ENCODE results near the gene OR4Q2. TPM values are rescaled to one million over a fixed set of nuclear protein-coding genes. Genes with fewer than 3 reads are reported as not detected.

Gene OR4Q2
- not detected in 5 replicates for total RNA-seq (2022; extraction: Qiagen RNA extraction)

DNA sequence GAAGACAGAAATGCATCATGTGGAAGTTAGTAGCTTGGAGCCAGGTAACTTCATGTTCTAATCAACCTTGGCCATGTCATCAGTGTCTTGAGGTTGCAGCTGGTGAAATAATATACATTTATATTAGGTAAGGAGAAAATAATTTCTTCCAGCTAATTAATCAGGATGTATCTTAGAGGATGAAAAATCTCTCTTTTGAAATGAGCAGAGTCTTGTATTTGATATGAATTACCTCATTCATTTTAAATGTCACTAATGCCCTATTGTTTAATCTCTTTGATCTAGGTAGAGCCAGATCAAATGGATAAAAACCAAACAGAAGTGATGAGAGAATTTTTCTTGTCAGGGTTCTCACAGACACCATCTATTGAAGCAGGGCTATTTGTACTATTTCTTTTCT lies at the start of gene OR4Q2:
TSS of gene OR4Q2 (plus strand) at position 301 of the 400 bp plus-strand sequence.

DNA sequence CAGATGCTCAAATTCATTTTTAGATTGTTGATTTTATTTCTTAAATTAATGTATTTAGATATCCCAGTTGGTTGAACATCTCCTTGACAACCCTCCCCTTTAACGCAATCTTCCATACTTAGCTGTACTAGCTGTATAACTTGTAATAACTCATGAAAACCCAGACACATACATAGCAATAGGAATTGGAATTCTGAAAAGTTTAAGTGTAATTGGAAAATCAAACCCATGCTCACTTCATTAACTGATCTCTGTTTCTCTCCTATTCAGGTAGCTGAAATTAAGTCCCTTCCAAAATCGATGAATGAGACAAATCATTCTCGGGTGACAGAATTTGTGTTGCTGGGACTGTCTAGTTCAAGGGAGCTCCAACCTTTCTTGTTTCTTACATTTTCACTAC lies 26.7 kb upstream of the OR4Q2 start, which contains the start of gene OR4K15:
TSS of gene OR4K15 (plus strand) at position 301 of the 400 bp plus-strand sequence. CDS start at position 301, 0 bp downstream.

DNA sequence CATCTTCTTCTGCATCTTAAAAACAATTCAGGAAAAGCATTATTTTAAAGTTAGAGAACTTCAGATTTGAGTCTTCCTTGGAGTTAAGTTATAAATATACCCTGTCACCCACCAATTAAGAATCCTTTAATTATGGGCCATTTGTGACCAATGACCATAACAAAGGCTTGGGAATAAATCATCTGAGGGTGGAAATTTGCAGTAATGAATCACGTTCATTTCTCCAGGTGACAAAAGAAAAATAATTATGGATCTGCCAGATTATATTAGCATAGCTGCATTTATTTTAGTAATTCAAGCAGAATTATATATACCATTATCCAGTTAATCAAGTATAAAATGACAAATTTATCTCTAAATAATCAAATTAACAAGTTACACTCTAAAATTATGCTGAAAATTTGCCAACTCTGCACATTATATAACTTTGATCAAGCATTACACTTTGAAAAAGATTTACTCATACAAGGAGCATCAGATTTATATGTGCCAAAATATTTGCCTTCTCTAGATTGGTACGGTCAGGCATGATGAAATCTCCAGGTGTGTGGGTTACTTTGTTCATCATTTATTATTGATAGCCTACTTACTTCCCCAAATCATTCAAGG lies 17.4 kb downstream of the OR4Q2 start, which contains the start of gene OR4K14:
TSS of gene OR4K14 (minus strand) at position 51 of the 609 bp plus-strand sequence. CDS start 4,114 bp downstream, outside the sequence.

DNA sequence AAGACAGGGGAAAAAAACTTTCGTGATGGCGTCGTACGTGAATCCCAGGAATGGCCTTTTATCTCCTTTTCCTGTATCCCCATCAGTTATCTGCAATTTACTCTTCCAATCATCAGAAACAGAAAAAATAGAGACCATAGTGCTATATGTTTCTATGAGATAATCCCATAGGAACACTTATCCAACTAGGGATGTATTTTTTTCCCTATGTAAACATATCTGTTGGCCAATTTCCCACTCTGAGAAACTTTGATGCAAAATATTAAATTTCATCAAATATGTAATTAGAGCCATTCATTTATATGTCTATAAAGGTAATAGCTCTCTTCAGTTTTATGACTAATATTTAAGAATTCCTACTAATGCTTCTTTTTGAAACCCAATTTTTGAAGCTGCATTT lies 34.0 kb downstream of the OR4Q2 start, which contains the start of gene OR4K13:
TSS of gene OR4K13 (minus strand) at position 101 of the 400 bp plus-strand sequence. CDS start 1,280 bp downstream, outside the sequence.

Other genes starting within 250 kb of the OR4Q2 start
- not detected in 5 replicates for gene OR4M1, start 228.7 kb upstream of the OR4Q2 start, total RNA-seq (2022; extraction: Qiagen RNA extraction)
- gene OR4N2, start 198.4 kb upstream of the OR4Q2 start, total RNA-seq (2022; extraction: Qiagen RNA extraction): not detected in 5 replicates
- gene OR4K2, start 127.0 kb upstream of the OR4Q2 start, total RNA-seq (2022; extraction: Qiagen RNA extraction): not detected in 5 replicates
- not detected in 5 replicates for gene OR4K5, start 81.6 kb upstream of the OR4Q2 start, total RNA-seq (2022; extraction: Qiagen RNA extraction)
- not detected in 5 replicates for gene OR4K1, start 71.2 kb upstream of the OR4Q2 start, total RNA-seq (2022; extraction: Qiagen RNA extraction)
- not detected in 5 replicates for gene OR4K15, start 26.6 kb upstream of the OR4Q2 start, total RNA-seq (2022; extraction: Qiagen RNA extraction)
- not detected in 5 replicates for gene OR4K14, start 17.1 kb downstream of the OR4Q2 start, total RNA-seq (2022; extraction: Qiagen RNA extraction)
- not detected in 5 replicates for gene OR4K13, start 33.9 kb downstream of the OR4Q2 start, total RNA-seq (2022; extraction: Qiagen RNA extraction)
- not detected in 5 replicates for gene OR4L1, start 57.9 kb downstream of the OR4Q2 start, total RNA-seq (2022; extraction: Qiagen RNA extraction)
- gene OR4K17, start 108.6 kb downstream of the OR4Q2 start, total RNA-seq (2022; extraction: Qiagen RNA extraction): not detected in 5 replicates
- gene OR4N5, start 136.7 kb downstream of the OR4Q2 start, total RNA-seq (2022; extraction: Qiagen RNA extraction): not detected in 5 replicates
- gene OR11G2, start 188.7 kb downstream of the OR4Q2 start, total RNA-seq (2022; extraction: Qiagen RNA extraction): not detected in 5 replicates
- gene OR11H6, start 221.5 kb downstream of the OR4Q2 start, total RNA-seq (2022; extraction: Qiagen RNA extraction): not detected in 5 replicates
- not detected in 5 replicates for gene OR11H7, start 226.8 kb downstream of the OR4Q2 start, total RNA-seq (2022; extraction: Qiagen RNA extraction)
- not detected in 5 replicates for gene OR11H4, start 237.1 kb downstream of the OR4Q2 start, total RNA-seq (2022; extraction: Qiagen RNA extraction)

All from A549 treated with dexamethasone at 1 μM for 4 hours (cell line).